Cardiac muscle cell (in vitro differentiated cells and primary cell): ENCODE results near the gene SPTB. TPM values are rescaled to one million over a fixed set of nuclear protein-coding genes. Genes with fewer than 3 reads are reported as not detected.

Experiments
- DNase-seq, 2 donors: peaks; one replicate each; pipeline versions ENCODE4 v3.0.0 to v3.0.0-alpha.2; 2010 to 2017; ENCODE audit warnings: low read depth in 1 of 2, low spot score in 1 of 2
- H3K27ac ChIP-seq: fragments of 200-600 bp; sonication (generic); 2 replicates; pipeline ENCODE4 v1.5.1; 2016
- H3K27me3 ChIP-seq: fragments of 200-600 bp; sonication (generic); 2 replicates; pipeline ENCODE4 v1.6.0; 2016; ENCODE audit warnings: control low read depth
- H3K36me3 ChIP-seq: fragments of 200-600 bp; sonication (generic); 2 replicates; pipeline ENCODE4 v1.5.1; 2016; ENCODE audit warnings: control low read depth
- H3K4me1 ChIP-seq: fragments of 200-600 bp; sonication (generic); 2 replicates; pipeline ENCODE4 v1.8.1; 2017; ENCODE audit warnings: low read depth, mild to moderate bottlenecking, mixed run types
- H3K4me3 ChIP-seq: fragments of 200-600 bp; sonication (generic); 2 replicates; pipeline ENCODE4 v1.5.1; 2016; ENCODE audit warnings: mild to moderate bottlenecking
- H3K9me3 ChIP-seq: fragments of 200-600 bp; sonication (generic); 2 replicates; pipeline ENCODE4 v1.5.1; 2017; ENCODE audit warnings: low read depth, mild to moderate bottlenecking, control low read depth
- CTCF ChIP-seq: IDR thresholded peaks from 2 replicates; pipeline ENCODE4 v1.5.1; 2012; ENCODE audit warnings: low read depth, mild to moderate bottlenecking, low read length
- polyA plus RNA-seq: library from polyadenylated mRNA; unstranded; fragments of >200 nt; fragmentation: Nextera tagmentation; extraction: Ambion mirVana; gene quantifications from 2 replicates; pipeline ENCODE4 v1.2.1, GENCODE V29; 2016
- total RNA-seq: library from RNA; depleted of rRNA; stranded (reverse); fragments of >200 nt; gene quantifications from 2 replicates; pipeline ENCODE4 v1.2.3, GENCODE V29; 2016

The SPTB gene
- total and polyA plus RNA-seq, 2 experiments from 2014 or later: 9.2 to 9.9 TPM

GRCh38 chr14:64758025-64758521 lies 121.6 kb downstream of the SPTB start:
- H3K4me3 ChIP-seq: no peak overlapping the region
- H3K27ac ChIP-seq: peak overlapping the region; percentile 80

GRCh38 chr14:64757601-64758000 lies 122.1 kb downstream of the SPTB start:
- DNase-seq: no peak
- peaks cover 36% of the 10 kb centered on the region for H3K4me1 ChIP-seq
- H3K36me3 ChIP-seq: no peaks in the 10 kb centered on the region
- H3K27me3 ChIP-seq: no peaks in the 10 kb centered on the region
- TF ChIP-seq CTCF: no peak
- H3K9me3 ChIP-seq: no peaks in the 10 kb centered on the region
- H3K27ac ChIP-seq: peak overlapping the region; percentile 80
- no peak overlapping the region for H3K4me3 ChIP-seq

More at GRCh38 chr14:64758025-64758521, 121.6 kb downstream of the SPTB start:
- TF ChIP-seq CTCF: no peak
- Histone ChIP-seq H3K4me1 (peaks cover 36% of the 10 kb centered on the region), H3K36me3 (no peaks in the 10 kb centered on the region), H3K27me3 (no peaks in the 10 kb centered on the region), H3K9me3 (no peaks in the 10 kb centered on the region)
- DNase-seq: peak in 1 of 2 donors; percentile 28

- Histone ChIP-seq H3K27me3 (no peaks in the 10 kb centered on the region), H3K4me1 (peaks cover 27% of the 10 kb centered on the region), H3K9me3 (no peaks in the 10 kb centered on the region), H3K36me3 (no peaks in the 10 kb centered on the region), H3K27ac (no peak overlapping the region), H3K4me3 (no peak overlapping the region)
- no peak for DNase-seq
- TF ChIP-seq CTCF: no peak
Observed at GRCh38 chr14:64756712-64757111, 123.0 kb downstream of the SPTB start.

- Histone ChIP-seq H3K27me3 (no peaks in the 10 kb centered on the region), H3K36me3 (no peaks in the 10 kb centered on the region), H3K4me1 (peaks cover 18% of the 10 kb centered on the region), H3K4me3 (no peak overlapping the region), H3K27ac (no peak overlapping the region), H3K9me3 (no peaks in the 10 kb centered on the region)
- TF ChIP-seq CTCF: no peak
- no peak for DNase-seq
Observed at GRCh38 chr14:64755781-64756221, 123.9 kb downstream of the SPTB start.

GRCh38 chr14:64754685-64755084 lies 125.0 kb downstream of the SPTB start:
- peaks cover 17% of the 10 kb centered on the region for H3K4me1 ChIP-seq
- TF ChIP-seq CTCF: no peak
- no peak for DNase-seq
- no peak overlapping the region for H3K27ac ChIP-seq
- H3K27me3 ChIP-seq: no peaks in the 10 kb centered on the region
- no peaks in the 10 kb centered on the region for H3K9me3 ChIP-seq
- no peak overlapping the region for H3K4me3 ChIP-seq
- H3K36me3 ChIP-seq: no peaks in the 10 kb centered on the region
